T-helper 9 cell (primary cell): Measurements from ENCODE around the gene BHLHE23.

Experiments used
- DNase-seq: peaks from one replicate; pipeline ENCODE4 v3.0.0-alpha.2; 2020

BHLHE23 gene

DNA sequence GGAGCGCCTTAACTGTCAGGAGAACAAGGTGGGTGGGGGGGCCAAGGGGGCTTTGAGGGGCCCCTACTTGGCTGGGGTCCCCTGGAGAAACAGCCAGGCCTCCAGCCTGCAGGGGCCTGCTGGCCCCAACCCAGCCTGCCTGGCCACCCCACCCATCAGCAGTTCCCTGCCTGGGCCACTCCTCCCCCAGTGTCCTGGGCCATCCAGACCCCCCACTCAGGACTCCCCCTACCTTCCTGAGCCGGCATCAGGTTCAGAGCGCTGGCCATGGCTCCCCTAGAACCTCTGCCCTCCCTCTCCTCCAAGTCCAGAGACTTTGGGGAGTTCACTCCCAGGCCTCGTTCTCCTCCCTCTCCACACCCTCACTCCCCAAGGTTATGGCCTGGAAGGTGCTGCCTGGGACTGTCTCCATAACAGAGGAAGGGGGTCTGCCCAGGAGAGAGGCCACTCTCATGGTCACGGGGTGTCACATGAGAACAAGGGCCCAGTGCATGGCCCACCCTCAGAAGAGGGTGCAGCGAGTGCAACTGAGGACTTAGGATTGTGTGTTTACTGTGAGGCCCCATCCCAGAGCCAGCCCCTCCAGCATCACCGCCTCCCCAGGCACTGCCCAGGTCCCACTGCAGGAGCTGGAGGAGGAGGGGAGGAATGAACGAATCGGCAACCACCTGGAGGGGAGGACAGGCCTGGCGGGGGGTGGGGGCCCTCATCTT lies 48.2 kb downstream of the BHLHE23 start:
- DNase-seq, result no peak

DNA sequence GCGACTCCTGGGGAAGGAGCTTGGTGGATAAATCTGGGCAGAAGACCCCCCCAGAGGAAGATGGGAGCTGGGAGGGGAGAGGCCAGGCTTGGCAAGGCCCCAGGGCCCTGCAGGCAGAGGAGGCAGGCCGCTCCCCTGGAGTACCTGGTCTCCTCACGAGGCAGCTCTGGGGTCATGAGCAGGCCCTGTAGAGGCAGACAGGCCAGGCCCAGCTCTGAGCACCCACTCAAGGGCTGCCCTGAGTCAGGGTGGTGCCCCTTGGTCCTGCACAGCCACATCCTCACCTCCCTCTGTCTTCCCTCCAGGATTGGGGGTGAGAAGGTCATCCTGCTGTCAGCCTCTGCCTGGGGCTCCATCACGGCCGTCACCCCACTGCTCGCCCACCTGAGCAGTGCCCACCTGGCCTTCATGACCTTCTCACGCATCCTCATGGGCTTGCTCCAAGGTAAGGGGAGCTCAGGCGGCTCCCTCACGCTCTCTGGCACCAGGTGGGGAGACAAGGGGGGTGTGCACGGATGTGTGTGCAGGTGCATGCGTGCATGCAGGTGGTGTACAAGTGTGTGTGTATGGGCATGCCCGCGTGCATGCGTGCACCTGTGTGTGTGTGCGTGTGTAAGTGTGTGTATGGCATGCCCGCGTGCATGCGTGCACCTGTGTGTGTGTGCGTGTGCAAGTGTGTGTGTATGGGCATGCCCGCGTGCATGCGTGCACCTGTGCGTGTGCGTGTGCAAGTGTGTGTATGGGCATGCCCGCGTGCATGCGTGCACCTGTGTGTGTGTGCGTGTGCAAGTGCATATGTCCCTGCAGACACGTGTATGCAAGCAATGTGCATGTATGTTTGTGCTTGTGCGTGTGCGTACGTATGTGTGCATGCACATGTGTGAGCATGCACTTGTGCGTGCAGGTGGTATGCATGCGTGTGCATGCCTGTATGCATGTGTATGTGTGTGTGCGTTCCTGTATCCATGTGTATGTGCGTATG lies 49.3 kb downstream of the BHLHE23 start:
- DNase-seq, result no peak

DNA sequence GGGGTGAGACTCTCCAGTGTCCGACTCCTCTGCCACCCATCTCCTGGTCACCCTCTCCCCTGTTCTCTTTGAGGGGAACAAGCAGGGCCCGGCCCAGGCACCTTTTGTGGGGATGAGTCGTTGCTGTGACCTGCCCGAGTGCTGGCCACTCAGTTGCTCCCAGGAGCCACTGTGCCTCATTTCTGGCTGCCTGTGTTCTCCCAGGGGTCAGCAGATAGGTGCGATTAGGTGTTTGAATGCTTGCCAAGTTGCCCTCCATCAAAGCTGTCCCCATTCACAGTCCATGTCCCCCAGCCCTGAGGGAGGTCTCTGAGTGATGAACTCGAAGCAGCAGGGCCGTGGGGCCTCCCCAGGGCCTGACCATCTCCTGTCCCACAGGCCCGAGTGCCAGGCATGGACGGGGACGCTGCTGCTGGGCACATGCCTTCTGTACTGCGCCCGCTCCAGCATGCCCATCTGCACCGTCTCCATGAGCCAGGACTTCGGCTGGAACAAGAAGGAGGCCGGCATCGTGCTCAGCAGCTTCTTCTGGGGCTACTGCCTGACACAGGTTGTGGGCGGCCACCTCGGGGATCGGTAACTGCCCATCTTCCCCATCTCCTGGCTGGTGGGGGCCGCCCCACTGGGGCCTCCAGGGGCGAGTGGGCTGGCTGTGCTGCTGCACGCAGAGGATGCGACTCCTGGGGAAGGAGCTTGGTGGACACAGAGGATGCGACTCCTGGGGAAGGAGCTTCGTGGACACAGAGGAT lies 50.2 kb downstream of the BHLHE23 start:
- no peak for DNase-seq
